ENCODE measurements around the gene NFE2L2.
"Not testable (repeated sequence)": the region's sequence is repeated elsewhere in the genome, so short reads cannot be mapped to it uniquely, and the experiment has no call there.

GRCh38 chr2:177219787-177220186 is 44.7 kb downstream of the NFE2L2 start:
- TF ChIP-seq, protein P1, sequence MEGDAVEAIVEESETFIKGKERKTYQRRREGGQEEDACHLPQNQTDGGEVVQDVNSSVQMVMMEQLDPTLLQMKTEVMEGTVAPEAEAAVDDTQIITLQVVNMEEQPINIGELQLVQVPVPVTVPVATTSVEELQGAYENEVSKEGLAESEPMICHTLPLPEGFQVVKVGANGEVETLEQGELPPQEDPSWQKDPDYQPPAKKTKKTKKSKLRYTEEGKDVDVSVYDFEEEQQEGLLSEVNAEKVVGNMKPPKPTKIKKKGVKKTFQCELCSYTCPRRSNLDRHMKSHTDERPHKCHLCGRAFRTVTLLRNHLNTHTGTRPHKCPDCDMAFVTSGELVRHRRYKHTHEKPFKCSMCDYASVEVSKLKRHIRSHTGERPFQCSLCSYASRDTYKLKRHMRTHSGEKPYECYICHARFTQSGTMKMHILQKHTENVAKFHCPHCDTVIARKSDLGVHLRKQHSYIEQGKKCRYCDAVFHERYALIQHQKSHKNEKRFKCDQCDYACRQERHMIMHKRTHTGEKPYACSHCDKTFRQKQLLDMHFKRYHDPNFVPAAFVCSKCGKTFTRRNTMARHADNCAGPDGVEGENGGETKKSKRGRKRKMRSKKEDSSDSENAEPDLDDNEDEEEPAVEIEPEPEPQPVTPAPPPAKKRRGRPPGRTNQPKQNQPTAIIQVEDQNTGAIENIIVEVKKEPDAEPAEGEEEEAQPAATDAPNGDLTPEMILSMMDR (IDR thresholded peaks at IDR 0.05), result not testable (repeated sequence)
- TF ChIP-seq POLR2AphosphoS5 (IDR thresholded peaks at IDR 0.05), result not testable (repeated sequence)
